GM13977 (cell line): ENCODE measurements around the gene ARSG.
"Not testable (repeated sequence)": the region's sequence is repeated elsewhere in the genome, so short reads cannot be mapped to it uniquely, and the experiment has no call there.

Source experiments
- DNase-seq: peaks from one replicate; pipeline ENCODE4 v3.0.0; 2012; ENCODE audit warnings: low spot score
- CTCF ChIP-seq: IDR thresholded peaks from 2 replicates; pipeline ENCODE4 v1.5.1; 2012; ENCODE audit warnings: mild to moderate bottlenecking, control low read depth; ENCODE audit not compliant: insufficient read depth; ENCODE audit errors: extremely low read depth, missing control alignments
- in situ Hi-C: fragments of 300-500 bp; cut with MboI; formaldehyde crosslinking; loops from one replicate; pipeline ENCODE4 v1.12.0; 2022; ENCODE audit warnings: low sequenced_read_pairs, low pct_unique_long_range_greater_than_20kb, mixed read lengths, inconsistent platforms; ENCODE audit not compliant: unreplicated experiment

ARSG gene

GRCh38 chr17:68260051-68260762 lies 31.1 kb upstream of the ARSG start:
- no peak for TF ChIP-seq CTCF
- no peak for DNase-seq
- in situ Hi-C loops = loop anchor here (10.0 kb wide), 2 partner anchors 165 to 195 kb away; partner anchors contain the start of gene WIPI1

- not testable (repeated sequence) for DNase-seq
- in situ Hi-C loops = loop anchor here (10.0 kb wide), 2 partner anchors 162 to 192 kb away; partner anchors contain the start of gene WIPI1
Observed at GRCh38 chr17:68262467-68262866, 28.8 kb upstream of the ARSG start.

GRCh38 chr17:68263101-68263681 lies 28.1 kb upstream of the ARSG start:
- peak; percentile 54 for TF ChIP-seq CTCF
- in situ Hi-C loops = loop anchor here (10.0 kb wide), 2 partner anchors 162 to 192 kb away; partner anchors contain the start of gene WIPI1
- peak; percentile 27 for DNase-seq

GRCh38 chr17:68265833-68266232 lies 25.5 kb upstream of the ARSG start:
- DNase-seq = not testable (repeated sequence)
- in situ Hi-C loops = loop anchor here (10.0 kb wide), 2 partner anchors 159 to 189 kb away; partner anchors contain the start of gene WIPI1

GRCh38 chr17:68273722-68274121 lies 17.6 kb upstream of the ARSG start:
- in situ Hi-C loops = no loop called here
- DNase-seq = no peak
- no peak for TF ChIP-seq CTCF

GRCh38 chr17:68276339-68276738 lies 15.0 kb upstream of the ARSG start:
- DNase-seq, in situ Hi-C loops: not testable (repeated sequence)

GRCh38 chr17:68277807-68278206 lies 13.5 kb upstream of the ARSG start:
- in situ Hi-C loops = no loop called here
- TF ChIP-seq CTCF = no peak
- DNase-seq = no peak

GRCh38 chr17:68281965-68282364 lies 9.3 kb upstream of the ARSG start:
- in situ Hi-C loops, DNase-seq: not testable (repeated sequence)
